ENCODE measurements around the gene OTULINL.
A peak's percentile ranks its signal among the peaks of the same experiment; 100 is the strongest.
"Not testable (repeated sequence)": the region's sequence is repeated elsewhere in the genome, so short reads cannot be mapped to it uniquely, and the experiment has no call there.

Gene OTULINL

DNA sequence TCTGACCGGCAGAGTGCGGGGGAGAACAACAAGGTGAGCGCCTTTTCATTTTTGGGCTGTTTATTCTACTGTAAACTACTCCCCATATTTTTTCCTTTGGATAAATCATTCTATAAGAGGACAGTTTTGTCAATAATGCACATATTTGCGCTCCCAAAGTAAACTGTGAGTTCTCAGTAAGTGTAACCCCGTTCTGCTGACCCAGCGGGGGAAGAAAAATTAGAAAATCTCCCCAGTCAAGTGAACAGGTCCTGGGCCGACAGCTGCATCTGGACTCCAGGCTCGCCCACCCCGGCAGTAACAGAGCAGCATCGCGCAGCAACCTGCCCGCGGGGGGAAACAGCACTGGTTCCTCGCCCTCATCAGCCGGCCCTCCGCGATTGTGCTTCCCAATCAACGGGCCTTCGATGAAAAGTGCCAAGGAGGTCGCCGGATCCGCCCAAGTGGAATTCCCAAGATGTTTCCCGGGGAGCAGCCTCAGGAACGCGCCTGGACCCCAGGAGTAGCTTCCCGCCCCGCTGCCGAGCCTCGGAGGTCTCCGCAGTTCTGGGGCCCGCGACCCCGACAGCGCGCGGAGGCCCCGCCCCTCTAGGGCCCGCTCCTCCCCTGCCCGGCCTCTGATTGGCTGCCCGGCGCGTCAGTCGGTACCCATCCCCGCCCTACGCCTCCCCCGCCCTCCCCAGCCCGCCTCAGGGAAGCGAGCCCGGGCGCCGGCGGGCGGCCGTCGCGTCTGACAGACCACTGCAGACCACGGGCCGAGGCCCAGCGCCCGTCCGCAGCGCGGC lies at the start of gene OTULINL:
TSS of gene OTULINL (plus strand) at position 687 of the 785 bp plus-strand sequence. CDS start 103 bp downstream, outside the sequence.
- peak; percentile 65 for DNase-seq

DNA sequence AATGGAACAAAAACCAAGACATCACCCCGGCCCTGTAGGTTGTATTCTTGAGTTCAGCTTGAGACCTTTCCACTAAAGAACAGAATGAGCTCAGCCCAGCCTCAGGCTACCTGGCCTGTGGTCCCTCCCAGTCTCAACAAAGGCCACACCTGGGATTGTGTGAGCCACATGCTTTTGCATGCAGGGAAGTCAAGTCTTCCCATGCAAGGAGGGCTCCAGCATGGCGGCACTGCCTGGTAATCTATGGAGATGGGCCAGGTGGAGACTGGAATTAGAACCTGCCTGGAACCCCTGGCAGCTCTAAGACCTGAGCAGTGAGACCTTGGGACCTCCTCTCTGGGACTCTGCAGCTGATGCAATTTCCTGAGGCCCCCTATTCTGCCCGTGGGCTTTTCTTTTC lies 49.4 kb upstream of the OTULINL start:
- DNase-seq = no peak

DNA sequence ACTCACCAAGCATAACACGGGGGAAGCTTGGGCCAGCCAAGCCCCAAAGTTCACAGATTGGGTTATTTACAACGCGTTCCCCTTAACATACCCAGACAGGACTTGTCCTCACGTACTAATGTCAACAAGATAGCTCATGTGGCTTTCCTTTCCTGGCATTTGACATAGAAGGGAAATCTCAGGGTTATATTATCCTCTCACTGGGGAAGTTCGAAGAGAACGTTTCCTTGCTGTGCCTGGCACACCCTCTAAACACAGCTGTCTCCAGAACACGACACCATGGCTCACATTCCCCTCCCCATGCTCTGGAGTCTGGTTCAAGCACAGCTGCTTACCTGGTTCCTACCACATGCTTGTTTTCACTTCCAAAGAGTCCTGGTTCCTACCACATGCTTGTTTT lies 46.8 kb upstream of the OTULINL start:
- DNase-seq = peak; percentile 23

DNA sequence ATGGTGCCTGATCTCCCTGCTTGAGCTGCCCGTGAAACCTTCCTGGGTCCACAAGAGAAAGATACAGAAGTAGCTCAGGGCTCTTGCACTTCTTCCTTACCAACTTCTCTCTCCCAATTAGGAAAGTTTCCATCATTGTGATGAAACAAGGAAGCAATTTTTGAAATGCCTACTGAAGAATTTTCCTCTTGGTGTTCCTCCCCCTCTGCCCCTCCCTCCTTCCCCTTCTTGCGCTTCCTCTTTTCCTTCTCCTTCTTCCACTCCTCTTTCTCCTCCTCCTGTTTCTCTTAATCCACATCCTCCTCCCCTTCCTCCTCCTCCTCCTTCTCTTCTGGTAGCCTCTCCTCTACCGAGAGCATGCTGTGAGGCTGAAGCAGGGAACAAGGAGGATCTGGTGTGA lies 36.3 kb upstream of the OTULINL start:
- no peak for DNase-seq

DNA sequence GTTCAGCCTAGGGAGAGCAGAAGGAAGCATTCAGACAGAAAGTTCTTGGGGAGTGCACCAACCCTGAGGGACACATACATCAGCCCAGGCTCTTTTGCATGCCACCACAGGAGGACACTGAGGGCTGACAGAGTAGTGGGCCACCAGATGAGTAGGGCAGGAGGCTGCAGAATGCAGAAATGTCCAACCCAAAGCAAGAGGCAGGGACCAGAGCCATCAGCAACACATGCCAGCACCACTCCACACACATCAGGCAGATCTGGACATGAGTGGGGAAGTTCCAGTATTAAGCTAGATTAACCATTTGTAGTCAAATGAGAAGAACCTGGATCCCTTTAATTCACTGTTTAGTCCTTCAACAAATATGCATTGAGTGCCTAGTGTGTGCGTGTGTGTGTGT lies 35.7 kb upstream of the OTULINL start:
- DNase-seq = no peak

DNA sequence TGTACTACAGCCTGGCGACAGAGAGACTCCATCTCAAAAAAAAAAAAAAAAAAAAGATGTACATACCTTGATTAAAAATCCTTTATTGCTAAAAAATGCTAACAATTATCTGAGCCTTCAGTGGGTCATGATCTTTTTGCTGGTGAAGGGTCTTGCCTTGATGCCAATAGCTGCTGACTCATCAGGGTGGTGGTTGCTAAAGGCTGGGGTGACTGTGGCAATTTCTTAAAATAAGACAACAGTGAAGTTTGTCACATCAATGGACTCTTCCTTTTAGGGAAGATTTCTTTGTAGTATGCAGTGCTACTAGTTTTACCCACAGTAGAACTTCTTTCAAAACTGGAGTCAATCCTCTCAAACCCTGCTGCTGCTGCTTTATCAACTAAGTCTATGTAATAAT lies 33.9 kb upstream of the OTULINL start:
- no peak for DNase-seq

DNA sequence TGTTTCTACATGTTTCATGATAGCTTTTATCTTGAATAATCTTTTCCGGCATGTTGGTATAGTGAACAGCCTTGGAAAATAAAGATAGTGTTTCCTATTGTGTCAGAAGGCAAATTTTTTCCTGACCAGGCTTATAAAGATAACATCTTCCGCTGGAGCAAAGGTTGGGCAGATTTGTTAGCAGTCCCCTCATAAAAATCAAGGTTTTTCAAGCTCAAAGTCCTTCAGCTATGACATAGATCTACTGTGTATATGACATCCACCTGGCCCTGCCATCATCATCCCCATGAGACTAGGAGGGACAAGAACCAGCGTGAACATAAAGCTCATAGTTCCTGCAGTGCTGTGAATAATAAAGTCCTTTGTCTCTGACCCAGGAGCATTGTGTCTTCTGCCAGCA lies 30.4 kb upstream of the OTULINL start:
- DNase-seq = peak; percentile 54

DNA sequence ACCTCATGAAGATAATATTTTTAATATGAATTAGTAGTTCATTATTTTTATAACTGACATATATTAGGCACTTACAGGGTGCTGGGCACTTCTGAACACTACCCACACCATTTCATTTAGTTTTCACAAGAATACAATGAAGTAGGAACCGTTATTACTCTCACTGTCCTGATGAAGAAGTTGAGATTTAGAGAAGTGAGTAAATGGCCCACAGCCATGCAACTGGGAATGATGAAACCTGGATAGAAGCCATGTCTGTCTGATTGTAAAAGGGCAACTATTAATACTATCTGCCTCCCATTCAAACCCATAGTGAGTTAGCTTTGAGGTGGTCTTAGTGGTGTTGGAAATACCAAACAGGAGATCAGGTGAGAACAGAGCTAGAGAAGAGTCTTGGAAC lies 29.6 kb upstream of the OTULINL start:
- no peak for DNase-seq

DNA sequence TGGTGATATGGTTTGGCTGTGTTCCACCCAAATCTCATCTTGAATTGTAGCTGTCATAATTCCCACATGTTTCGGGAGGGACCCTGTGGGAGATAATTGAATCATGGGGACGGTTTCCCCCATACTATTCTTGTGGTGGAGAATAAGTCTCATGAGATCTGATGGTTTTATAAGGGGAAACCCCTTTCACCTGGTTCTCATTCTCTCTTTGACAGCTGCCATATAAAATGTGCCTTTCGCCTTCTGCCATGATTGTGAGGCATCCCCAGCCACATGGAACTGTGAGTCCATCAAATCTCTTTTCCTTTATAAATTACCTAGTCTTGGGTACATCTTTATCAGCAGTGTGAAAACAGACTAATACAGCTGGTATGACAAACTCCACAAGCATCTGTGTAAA lies 27.3 kb upstream of the OTULINL start:
- DNase-seq = not testable (repeated sequence)

DNA sequence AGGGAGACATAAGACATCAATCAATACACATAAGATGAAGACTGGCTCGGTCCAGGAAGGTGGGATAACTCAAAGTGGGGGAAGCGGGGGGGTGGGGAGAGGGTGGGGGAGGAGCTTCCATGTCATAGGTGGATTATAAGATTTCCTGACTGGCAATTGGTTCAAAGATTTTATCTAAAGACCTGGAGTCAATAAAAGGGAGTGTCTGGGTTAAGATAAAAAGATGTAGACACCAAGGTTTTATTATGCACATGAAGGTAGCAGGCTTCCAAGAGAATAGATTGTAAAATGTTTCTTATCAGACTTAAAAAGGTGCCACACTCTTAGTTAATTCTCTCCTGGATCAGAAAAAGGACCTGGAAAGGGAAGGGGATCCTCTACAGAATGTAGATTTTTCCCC lies 25.6 kb upstream of the OTULINL start:
- no peak for DNase-seq

DNA sequence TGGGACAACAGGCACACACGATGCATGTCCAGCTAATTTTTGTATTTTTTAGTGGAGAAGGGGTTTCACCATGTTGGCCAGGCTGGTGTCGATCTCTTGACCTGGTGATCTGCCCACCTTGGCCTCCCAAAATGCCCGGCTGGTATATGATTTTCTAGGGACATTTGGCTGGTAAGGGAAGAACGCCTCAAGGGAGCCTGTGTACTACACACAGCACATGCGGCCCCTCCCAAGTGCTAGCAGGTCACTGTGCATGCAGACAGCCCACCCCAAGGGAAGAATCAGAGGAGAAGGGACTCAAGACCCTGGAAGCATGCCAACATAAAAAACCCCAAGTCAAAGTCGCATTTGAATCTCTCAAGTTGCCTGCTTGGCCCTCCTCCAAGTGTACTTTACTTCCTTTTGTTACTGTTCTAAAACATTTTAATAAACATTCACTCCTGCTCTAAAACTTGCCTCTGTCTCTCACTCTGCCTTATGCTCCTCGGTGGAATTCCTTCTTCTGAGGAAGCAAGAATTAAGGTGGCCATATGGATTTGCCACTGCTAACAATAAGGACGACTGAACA lies 24.3 kb upstream of the OTULINL start:
- no peak for DNase-seq

DNA sequence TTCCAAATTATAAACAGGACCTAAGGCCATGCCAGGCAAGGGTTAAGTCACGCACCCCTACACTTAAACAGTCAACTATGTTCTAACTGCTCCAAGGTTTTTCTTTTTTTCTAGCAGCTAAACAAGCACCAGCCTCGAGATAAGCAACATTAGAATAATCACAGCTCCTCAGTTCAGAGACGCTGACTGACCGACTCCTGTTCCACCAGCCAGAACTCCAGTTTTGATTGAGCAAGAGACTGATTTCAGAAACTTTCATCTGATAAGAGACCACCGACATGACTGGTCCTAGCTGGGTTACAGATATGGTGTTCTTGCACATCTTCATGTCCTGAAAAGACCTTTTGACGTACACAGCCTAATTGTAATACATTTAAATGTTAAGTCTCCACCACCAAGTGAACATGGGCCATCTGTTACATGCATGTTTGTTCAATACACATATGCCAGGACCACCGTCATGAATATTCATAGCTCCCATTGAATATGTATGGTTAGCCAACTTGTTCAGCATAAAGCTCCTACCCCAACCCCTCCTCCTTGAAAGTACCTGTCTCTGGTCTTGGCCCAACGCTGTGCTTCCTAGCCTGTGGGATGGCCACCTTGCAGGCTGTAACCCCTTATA lies 23.7 kb upstream of the OTULINL start:
- DNase-seq = no peak

DNA sequence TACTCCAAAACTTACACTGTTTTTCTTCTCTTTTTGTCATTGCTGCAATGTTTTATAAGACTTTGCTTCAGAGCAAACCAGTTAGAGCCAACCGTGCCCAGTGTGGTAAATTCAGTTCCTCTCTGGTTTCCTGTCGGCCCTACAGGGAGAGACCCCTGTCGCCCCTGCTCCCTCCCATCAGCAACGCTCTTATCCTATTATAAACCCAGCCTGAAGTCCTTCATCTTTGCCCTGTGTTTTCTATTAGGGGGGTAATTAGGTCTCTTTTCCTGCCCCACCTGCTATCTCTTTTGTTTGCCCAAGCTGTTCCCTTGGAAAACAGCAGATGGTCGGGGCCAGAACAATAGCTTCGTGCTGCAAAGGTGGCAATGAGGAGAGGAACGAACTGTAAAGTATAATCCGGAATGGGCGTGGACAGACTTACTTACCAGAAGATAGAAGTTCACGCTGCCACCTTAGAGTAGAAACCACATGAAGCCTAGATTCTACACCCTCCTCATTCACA lies 21.4 kb upstream of the OTULINL start:
- no peak for DNase-seq

DNA sequence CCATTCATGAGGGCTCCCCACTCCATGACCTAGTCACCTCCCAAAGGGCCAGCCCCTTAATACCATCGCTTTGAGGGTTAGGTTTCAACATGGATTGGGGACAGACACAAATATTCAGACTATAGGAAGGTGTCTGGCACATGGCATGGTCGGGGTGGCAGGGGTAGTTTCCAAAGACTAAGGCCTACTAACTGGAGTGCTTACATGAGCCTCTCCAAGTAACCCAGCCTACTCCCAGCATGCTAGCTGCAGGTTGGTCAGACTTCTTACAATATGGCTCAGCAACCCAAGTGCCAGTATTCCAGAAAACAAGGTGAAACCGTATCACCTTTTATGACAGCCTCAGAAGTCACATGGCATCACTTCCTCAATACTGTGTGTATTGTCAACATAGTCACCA lies 19.9 kb upstream of the OTULINL start:
- no peak for DNase-seq

DNA sequence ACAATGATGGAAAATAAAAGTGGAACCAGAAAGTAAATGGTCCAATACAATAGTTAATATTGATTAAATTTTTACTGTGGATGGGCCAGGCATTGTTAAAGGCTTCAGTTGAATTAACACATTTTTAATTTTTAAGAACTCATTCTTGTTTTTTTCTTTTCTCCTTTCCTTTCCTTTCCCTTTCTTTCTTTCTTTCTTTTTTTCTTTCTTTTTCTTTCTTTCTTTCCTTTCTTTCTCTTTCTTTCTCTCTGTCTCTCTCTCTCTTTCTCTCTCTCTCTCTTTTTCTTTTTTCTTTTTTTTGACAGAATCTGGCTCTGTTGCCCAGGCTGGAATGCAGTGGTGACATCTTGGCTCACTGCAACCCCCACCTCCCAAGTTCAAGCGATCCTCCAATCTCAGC lies 13.3 kb upstream of the OTULINL start:
- no peak for DNase-seq

DNA sequence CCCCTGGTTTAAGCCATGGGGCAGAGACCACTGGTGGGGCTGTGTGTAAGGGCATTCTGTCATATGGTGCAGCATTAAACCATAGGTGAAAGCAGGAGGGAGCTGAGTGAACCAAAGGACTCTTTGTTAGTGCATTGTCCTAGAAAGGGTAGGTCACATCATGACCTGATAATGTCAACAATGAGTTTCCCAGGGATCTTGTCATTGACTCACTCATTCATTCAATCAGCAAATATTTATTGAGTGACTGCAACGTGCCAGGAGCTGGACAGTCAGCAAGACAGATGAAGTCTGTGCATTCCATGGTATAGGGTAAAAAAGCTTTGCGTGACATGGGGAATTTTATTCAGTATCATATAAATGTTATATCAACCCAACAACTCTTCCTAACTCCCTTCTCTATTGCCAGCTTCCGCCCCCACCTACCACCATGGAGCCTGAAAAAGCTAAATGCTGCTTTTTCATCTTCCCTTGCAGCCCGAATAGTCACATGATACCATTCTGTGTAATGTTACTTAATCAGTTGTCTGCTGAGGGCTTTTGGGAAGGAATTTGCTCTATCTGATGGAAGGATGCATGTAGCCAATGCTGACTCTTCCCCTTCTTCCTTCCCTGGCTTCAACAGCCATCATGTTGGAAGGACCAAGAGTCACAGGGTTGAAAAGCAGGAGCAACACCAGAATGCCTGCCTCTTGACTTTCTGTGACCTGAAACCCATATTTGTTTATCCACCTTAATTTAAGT lies 11.5 kb upstream of the OTULINL start:
- DNase-seq = no peak

DNA sequence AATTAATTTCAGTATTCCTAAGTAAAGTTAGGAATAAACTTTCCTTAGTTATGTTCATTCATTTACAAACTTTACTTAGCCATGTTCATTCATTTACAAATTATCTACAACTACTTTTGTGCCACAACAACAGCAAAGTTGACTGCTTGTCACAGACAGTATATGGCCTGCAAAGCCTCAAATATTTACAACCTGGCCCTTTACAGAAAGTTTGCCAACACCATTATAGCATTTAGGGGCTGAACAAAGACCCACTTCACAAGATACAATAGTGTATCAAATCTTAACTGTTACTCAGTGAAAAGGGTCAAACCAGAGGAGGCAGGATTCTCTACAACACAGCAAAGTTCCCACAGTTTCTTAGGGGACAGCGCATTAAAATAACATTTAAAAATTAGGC lies 9.7 kb upstream of the OTULINL start:
- no peak for DNase-seq

DNA sequence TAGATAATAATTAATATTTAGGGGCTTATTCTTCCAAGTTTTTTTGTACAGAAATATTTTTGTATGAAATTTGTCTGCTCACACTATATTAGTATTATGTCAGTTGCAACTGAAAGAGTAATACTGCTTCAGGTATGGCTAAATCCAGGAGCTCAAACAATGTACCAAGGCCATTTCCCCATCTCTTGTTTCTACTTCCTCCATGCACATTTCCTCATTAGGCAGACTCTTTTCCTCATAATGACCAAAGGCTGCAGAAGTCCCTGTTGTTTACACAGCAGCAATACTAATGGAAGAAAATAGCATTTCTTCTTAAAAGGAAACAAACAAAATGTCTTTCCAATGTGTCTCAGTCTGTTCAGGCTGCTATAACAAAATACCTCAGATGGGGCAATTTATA lies 9.2 kb upstream of the OTULINL start:
- DNase-seq = no peak

DNA sequence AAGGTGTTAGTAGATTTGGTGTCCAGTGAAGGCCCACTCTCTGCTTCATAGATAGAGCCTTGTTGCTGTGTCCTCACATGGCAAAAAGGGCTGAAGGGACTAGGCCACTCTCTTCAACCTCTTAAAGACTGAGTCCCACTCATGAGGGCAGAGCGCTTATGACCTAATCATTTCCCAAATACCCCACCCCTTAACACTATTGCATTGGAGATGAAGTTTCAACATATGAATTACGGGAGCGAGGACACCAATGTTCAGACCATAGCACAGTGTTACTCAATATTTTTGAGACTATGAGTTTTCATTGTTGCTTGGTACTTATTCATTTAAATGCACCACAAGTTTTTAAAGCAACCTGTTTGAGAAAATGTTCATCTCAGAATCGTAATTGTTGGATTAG lies 8.8 kb upstream of the OTULINL start:
- DNase-seq = no peak

DNA sequence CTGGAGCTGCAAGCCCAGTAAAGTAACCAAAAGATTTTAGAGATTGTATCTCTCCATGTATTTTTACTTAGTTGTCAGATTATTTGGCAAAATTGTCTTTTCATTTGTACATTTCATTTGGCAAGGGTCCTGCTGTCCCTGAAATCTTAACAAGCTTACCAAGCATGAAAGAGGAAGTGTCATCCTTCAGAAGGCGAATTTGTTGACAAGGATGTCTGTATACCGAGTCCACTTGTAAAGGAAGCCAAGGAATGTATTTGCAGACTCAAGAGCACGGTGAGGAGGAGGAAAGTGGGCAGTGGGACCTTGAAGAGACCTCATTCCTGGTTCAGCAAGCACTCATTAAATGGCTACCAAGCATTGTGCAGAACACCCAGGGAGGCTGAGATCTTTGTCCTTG lies 7.5 kb upstream of the OTULINL start:
- no peak for DNase-seq

DNA sequence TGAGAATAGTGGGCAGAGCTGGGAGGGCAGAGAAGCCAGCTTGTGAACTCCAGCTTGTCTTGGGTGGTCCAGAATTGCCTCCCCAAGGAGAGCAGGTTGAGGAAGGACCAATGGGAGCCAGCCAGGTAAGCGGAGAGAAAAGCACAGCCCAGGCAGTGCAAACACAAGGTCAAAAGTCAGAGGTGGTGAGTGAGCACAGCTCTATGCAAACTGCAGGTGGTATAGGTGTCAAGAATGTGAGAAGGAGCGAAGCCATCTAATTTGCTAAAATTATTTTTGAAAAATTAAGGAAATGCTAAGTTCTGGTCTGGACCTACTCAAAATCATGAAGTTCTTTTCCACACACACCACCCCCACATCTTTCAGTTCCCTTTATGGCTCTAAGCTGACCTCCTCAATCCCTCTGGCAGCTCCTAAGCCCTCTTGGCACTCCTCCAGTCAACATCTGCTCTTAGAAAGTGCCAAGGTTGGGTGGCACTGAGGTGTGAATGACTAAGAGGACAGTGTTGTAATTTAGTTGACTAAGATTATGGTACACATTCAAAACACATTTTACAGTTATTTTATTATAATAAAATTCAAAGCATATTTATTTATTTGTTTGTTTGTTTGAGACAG lies 6.6 kb upstream of the OTULINL start:
- no peak for DNase-seq

DNA sequence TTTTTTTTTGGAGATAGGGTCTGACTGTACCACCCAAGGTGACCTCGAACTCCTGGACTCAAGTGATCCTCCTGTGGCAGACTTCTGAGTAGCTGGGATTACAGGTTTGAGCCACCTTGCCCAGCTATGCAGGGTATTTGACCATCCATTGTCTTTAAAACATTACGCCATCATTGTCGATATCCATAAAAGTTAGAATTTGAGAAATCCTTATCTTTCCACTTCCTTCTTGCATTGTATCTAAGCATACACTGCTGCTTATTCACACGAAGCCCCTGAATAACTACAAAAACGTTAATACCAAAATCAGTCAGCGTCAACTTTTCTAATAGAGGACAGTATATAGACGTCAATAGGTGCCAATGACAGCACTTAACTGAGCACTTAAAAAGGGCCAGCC lies 5.4 kb upstream of the OTULINL start:
- no peak for DNase-seq

DNA sequence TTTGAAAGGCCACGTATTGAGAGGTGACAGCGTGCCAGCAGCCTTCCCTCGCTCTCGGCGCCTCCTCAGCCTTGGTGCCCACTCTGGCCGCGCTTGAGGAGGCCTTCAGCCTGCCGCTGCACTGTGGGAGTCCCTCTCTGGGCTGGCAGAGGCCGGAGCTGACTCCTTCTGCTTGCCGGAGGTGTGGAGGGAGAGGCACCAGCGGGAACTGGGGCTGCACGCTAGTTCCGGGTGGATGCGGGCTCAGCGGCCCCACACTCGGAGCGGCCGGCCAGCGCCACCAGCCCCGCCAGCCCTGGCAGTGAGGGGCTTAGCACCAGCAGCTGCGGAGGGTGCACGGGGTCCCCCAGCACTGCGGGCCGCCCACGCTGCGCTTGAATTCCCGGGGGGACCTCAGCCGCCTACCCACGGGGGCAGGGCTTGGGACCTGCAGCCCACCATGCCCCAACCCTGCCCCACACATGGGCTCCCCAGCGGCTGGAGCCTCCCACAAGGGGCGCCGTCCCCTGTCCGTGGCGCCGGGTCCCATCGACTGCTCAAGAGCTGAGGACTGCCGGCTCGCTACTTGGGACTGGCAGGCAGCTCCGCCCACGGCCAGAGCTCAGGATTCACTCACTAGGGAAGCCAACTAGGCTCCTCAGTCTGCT lies 4.4 kb upstream of the OTULINL start:
- no peak for DNase-seq
